Suprapubic skin (tissue), 4 donors: ENCODE data around the gene DPEP3. TPM values are rescaled to one million over a fixed set of nuclear protein-coding genes. Genes with fewer than 3 reads are reported as not detected.

Experiments used
- DNase-seq, 2 donors: peaks; one replicate each; pipeline ENCODE4 v3.0.0-alpha.2; 2019; ENCODE audit warnings: low spot score in 2 of 2
- H3K27ac ChIP-seq: fragments of 200-600 bp; sonication (generic); one replicate; pipeline ENCODE4 v1.5.1; 2019
- H3K27me3 ChIP-seq: fragments of 200-600 bp; sonication (generic); one replicate; pipeline ENCODE4 v1.5.1; 2019
- H3K36me3 ChIP-seq: fragments of 200-600 bp; sonication (generic); one replicate; pipeline ENCODE4 v1.5.1; 2019
- H3K4me1 ChIP-seq: fragments of 200-600 bp; sonication (generic); one replicate; pipeline ENCODE4 v1.5.1; 2019
- H3K4me3 ChIP-seq: fragments of 200-600 bp; sonication (generic); one replicate; pipeline ENCODE4 v1.5.1; 2019; ENCODE audit warnings: mild to moderate bottlenecking
- H3K9me3 ChIP-seq: fragments of 200-600 bp; sonication (generic); one replicate; pipeline ENCODE4 v1.5.1; 2019
- EP300 ChIP-seq: sonication (generic); formaldehyde crosslinking; IDR thresholded peaks from one replicate; pipeline ENCODE4 v1.6.1; 2017; ENCODE audit warnings: antibody characterized with exemption
- POLR2A ChIP-seq, 2 donors: fragments of 450-650 bp; IDR thresholded peaks; one replicate each; pipeline ENCODE4 v1.6.1; 2017; ENCODE audit warnings: antibody characterized with exemption in 2 of 2, mild to moderate bottlenecking in 2 of 2, moderate library complexity in 2 of 2
- POLR2AphosphoS5 ChIP-seq, 3 donors: sonication (generic); formaldehyde crosslinking; IDR thresholded peaks; one replicate each; pipeline ENCODE4 v1.6.1; 2017; ENCODE audit warnings: antibody characterized with exemption in 3 of 3
- WGBS: methylation state at CpG from one replicate; pipeline ENCODE4 v1.1.5; 2018; 5-methylcytosine and 5-hydroxymethylcytosine counted together
- total RNA-seq, 4 donors: library from RNA; depleted of rRNA; stranded (reverse); fragments of >200 nt; gene quantifications; one replicate each; pipeline ENCODE4 v1.1.0, GENCODE V29; 2016
- TF ChIP-seq, protein P1 (sequence below), 2 donors: fragments of 200-600 bp in 1 of 2; fragments of 450-650 bp in 1 of 2; sonication (generic) in 1 of 2; IDR thresholded peaks; one replicate each; pipeline ENCODE4 v1.5.1; 2016 to 2019; ENCODE audit warnings: antibody characterized with exemption in 2 of 2, mild to moderate bottlenecking in 1 of 2, moderate library complexity in 1 of 2

DPEP3 gene
- total RNA-seq, 4 donors from 2014 or later: not detected

DNA sequence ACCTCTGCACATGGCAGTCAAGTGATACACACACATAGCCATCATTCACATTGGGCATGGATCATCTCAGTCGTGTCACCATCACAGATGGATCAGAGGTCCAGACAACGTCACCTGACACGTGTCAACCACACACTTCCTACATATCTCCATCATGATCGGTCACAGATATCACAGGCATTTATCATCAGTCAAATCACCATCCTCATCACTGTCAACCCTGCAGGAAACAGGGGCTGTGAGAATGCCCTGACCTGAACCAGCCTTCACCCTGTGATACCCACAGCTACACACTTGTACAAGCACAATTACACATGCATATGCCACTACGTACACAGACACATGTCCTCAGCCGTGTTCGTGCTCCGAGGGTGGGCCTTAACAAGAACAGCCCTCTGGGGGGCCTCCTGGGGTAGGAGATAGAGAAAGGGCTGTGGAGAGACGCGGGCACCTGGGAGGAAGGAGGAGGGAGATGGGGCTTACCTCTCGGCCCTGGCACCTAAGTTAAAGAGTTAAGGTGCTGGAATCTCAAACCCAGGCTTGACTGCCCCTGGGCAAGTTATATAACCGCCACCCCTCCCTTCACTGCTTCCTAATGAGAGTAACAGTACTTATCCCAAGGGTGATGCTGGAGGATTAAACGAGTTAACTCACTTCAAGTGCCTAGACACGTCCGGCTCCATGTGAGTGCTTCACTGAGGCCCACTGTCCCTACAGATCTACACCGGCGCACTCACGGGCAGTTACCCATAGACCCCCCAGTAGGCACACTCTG, 12.9 kb downstream of the DPEP3 start:
- Histone ChIP-seq H3K27me3 (no peaks in the 10 kb centered on the region), H3K36me3 (no peaks in the 10 kb centered on the region), H3K9me3 (no peaks in the 10 kb centered on the region), H3K4me1 (peaks cover 56% of the 10 kb centered on the region), H3K4me3 (peak overlapping the region; percentile 74), H3K27ac (peak overlapping the region; percentile 95)
- 6% methylated on average over 16 of the region's 18 CpGs for WGBS
- DNase-seq: peak in 1 of 2 donors; percentile 62
- TF ChIP-seq EP300 (no peak), POLR2AphosphoS5 (IDR thresholded peaks at IDR 0.05) (no peak), POLR2A (IDR thresholded peaks at IDR 0.05) (no peak)
- TF ChIP-seq, protein P1, sequence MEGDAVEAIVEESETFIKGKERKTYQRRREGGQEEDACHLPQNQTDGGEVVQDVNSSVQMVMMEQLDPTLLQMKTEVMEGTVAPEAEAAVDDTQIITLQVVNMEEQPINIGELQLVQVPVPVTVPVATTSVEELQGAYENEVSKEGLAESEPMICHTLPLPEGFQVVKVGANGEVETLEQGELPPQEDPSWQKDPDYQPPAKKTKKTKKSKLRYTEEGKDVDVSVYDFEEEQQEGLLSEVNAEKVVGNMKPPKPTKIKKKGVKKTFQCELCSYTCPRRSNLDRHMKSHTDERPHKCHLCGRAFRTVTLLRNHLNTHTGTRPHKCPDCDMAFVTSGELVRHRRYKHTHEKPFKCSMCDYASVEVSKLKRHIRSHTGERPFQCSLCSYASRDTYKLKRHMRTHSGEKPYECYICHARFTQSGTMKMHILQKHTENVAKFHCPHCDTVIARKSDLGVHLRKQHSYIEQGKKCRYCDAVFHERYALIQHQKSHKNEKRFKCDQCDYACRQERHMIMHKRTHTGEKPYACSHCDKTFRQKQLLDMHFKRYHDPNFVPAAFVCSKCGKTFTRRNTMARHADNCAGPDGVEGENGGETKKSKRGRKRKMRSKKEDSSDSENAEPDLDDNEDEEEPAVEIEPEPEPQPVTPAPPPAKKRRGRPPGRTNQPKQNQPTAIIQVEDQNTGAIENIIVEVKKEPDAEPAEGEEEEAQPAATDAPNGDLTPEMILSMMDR (IDR thresholded peaks at IDR 0.05): no peak

DNA sequence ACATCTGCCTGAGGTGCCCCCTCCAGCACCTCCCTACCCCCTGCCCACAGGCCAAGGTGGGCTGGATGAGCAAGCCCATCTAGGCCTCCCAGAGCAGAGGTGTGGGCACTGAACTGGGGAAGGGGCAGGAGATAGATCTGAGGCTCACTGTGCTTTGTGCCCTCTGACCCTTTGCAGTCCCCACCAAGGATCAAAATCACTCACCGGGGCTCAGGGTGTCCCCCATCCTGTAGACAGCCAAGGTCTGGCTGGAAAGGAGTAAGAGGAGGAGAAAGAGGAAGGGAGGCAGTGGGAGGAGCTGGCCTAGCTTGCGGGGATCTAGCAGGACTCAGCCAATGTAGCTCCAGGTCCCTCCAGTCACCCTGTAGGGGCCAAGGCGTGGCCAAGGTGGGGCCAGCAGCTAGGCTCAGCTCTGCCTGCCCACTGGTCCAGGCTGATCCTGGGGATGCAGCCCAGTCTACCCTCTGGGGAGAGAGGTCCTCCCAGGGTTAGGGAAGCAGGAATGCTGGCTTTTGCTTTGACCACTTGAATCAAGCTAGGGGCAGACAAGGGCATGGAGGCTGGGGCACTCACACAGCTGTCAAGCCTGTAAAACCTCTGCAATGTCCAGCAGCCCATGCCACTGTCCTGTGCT, 13.6 kb downstream of the DPEP3 start:
- no peak for TF ChIP-seq EP300
- no peak for TF ChIP-seq POLR2AphosphoS5 (IDR thresholded peaks at IDR 0.05)
- TF ChIP-seq POLR2A (IDR thresholded peaks at IDR 0.05): no peak
- TF ChIP-seq, protein P1 (IDR thresholded peaks at IDR 0.05): no peak
- H3K4me3 ChIP-seq: peak overlapping the region; percentile 74
- WGBS: 17% methylated on average over 3 of the region's 3 CpGs

DNA sequence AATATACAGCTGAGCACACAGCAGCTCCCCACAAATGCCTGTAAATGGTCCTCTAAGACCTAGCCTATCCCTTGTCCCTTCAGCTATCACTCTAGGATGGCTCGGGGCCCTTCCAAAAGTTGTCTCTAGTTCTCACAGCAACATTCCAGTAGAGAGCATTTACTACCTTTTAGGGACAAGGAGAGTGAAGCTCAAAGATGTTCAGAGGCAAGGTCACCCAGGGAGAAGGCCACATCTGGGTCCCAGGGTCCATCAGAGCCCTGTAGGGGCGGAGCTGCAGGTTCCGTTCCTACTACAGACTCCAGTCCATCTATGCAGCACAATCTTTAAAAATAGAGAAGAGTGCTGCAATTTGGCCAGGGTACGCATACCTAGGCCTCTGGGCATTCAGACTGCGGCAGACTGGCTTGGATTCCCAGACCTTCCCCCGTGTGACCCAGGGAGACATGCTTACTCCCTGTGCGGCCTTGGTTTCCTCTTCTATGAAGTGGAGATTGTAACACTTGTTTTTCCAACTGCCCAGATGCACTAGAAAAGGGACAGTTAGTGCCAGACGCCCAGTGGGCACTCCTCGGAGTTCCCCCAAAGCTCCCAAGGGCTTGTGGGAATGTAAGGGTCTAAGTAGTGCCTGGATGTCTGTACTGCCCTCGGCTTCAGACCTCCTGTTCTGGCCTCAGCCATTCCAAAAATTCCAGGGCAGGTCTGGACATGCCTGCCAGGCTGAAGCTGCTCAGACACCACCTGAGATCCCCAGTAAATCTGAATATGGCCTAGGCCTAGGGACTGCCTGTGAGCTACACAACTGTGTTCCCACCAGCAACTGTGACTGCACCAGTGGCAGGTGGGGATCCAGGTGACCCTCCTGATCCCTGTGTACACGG, 14.4 kb downstream of the DPEP3 start:
- peak overlapping the region; percentile 74 for H3K4me3 ChIP-seq
- WGBS: 43% methylated on average over 6 of the region's 11 CpGs
- TF ChIP-seq POLR2A (IDR thresholded peaks at IDR 0.05) (no peak), EP300 (no peak), POLR2AphosphoS5 (IDR thresholded peaks at IDR 0.05) (no peak)
- TF ChIP-seq, protein P1 (IDR thresholded peaks at IDR 0.05): no peak
- no peaks in the 10 kb centered on the region for H3K27me3 ChIP-seq
- no peak for DNase-seq
- peaks cover 70% of the 10 kb centered on the region for H3K4me1 ChIP-seq
- H3K9me3 ChIP-seq: no peaks in the 10 kb centered on the region
- peak overlapping the region; percentile 95 for H3K27ac ChIP-seq
- peaks cover 12% of the 10 kb centered on the region for H3K36me3 ChIP-seq

More for the DNA sequence above, 13.6 kb downstream of the DPEP3 start:
- peaks cover 6% of the 10 kb centered on the region for H3K36me3 ChIP-seq
- H3K27me3 ChIP-seq: no peaks in the 10 kb centered on the region
- H3K9me3 ChIP-seq: no peaks in the 10 kb centered on the region
- peak overlapping the region; percentile 95 for H3K27ac ChIP-seq
- peak in 1 of 2 donors; percentile 62 for DNase-seq
- H3K4me1 ChIP-seq: peaks cover 62% of the 10 kb centered on the region

DNA sequence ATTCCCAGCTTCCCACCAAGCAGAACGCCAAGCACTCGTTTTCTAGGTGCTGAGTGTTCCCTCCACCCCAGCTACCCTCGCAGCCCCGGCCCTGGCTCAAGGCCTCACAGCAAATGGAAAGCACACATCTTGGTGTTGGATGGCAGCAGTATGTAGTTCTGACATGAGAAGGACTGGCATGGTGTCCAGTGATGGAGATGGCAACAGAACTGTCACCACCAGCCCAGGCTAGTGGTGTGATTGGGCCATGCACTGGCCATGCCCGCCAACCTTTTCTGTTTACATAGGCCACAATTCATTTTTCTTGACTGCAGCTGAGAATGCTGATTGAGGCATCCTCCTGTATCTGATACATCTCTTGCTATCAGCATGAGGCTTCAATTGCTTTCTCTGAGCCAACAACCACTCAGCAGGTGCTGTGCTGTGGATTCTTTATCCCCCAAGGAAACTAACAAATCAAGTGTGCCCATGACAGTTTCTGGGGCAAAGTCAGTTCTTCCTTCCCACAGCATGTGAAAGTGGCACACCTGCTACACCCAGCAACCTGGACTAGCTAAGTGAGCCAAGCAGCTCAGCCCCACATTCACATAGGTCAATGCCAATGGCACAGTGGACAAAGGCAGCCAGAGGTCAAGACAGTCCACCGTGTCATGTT, 15.7 kb downstream of the DPEP3 start:
- 80% methylated on average over 6 of the region's 6 CpGs for WGBS
- TF ChIP-seq EP300: no peak
- TF ChIP-seq POLR2A (IDR thresholded peaks at IDR 0.05): no peak
- no peak for TF ChIP-seq POLR2AphosphoS5 (IDR thresholded peaks at IDR 0.05)
- TF ChIP-seq, protein P1 (IDR thresholded peaks at IDR 0.05): no peak

More for the DNA sequence above, 15.7 kb downstream of the DPEP3 start:
- no peak overlapping the region for H3K4me3 ChIP-seq
- peak overlapping the region; percentile 28 for H3K27ac ChIP-seq
- H3K4me1 ChIP-seq: peaks cover 83% of the 10 kb centered on the region
- H3K9me3 ChIP-seq: no peaks in the 10 kb centered on the region
- DNase-seq: no peak
- no peaks in the 10 kb centered on the region for H3K27me3 ChIP-seq
- peaks cover 21% of the 10 kb centered on the region for H3K36me3 ChIP-seq
